ENCODE measurements around the gene DGKQ. TPM values are rescaled to one million over a fixed set of nuclear protein-coding genes. Genes with fewer than 3 reads are reported as not detected.

Gene DGKQ
- total and polyA plus RNA-seq, 2 of the 13 experiments (the other 11 are each of a cell fraction or from before 2014, with no cell fraction given): 4.5 to 7.2 TPM

DNA sequence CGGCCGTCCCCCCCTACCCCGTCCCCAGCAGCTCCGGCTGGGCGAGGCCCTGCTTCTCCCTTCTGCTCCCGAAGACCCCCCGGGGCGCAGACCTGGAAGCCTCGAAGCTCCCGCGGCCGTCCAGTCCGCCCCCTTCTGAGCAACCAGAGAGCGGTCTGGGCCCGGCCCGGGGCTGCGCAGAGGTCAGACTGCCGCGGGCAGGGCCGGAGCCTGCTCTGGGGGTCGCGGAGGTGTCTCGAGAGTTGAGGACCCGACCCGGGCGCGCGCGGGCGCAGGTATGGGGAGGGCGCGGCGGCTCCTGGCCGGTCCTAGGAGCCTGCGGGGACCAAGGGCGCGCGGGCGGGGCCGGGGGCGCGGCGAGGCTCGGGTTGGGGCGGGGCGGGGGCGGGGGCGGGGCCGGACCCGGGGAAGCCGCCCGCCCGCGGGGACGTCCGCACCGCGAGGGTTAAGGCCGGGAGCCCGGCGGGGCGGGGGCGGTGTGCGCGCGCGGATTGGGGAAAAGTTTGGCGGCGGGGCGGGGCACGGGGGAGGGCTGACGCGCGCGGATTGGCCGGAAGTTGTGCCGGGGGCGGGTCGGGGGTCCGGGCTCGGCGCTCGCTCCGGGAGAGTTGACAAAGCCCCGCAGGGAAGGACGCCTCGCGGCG lies 37.8 kb upstream of the DGKQ start, which contains the start of gene FGFRL1 (continued):
- TF ChIP-seq, protein P1, sequence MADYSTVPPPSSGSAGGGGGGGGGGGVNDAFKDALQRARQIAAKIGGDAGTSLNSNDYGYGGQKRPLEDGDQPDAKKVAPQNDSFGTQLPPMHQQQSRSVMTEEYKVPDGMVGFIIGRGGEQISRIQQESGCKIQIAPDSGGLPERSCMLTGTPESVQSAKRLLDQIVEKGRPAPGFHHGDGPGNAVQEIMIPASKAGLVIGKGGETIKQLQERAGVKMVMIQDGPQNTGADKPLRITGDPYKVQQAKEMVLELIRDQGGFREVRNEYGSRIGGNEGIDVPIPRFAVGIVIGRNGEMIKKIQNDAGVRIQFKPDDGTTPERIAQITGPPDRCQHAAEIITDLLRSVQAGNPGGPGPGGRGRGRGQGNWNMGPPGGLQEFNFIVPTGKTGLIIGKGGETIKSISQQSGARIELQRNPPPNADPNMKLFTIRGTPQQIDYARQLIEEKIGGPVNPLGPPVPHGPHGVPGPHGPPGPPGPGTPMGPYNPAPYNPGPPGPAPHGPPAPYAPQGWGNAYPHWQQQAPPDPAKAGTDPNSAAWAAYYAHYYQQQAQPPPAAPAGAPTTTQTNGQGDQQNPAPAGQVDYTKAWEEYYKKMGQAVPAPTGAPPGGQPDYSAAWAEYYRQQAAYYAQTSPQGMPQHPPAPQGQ (CRISPR knock-in tag; IDR thresholded peaks at IDR 0.05; ENCODE audit: borderline replicate concordance): no peak
- TF ChIP-seq NFIC (IDR thresholded peaks at IDR 0.05; ENCODE audit: low read length) (no peak), ZNF775 (CRISPR knock-in tag; IDR thresholded peaks at IDR 0.05; ENCODE audit: borderline replicate concordance) (no peak), ISL2 (CRISPR knock-in tag; IDR thresholded peaks at IDR 0.05) (no peak), GABPA (IDR thresholded peaks at IDR 0.05; ENCODE audit: low read depth, low read length) (no peak), GABPA (CRISPR knock-in tag; IDR thresholded peaks at IDR 0.05; ENCODE audit: low read depth) (0 out of 2 replicates have a peak, but pooled peaks have one; percentile 19), NR2F6 (IDR thresholded peaks at IDR 0.05) (no peak), NR2F6 (CRISPR knock-in tag; IDR thresholded peaks at IDR 0.05) (no peak), SMC3 (IDR thresholded peaks at IDR 0.05; ENCODE audit: low read length) (no peak), ZNF761 (CRISPR knock-in tag; conservative IDR thresholded peaks at IDR 0.05) (no peak), FOXO1 (CRISPR knock-in tag; IDR thresholded peaks at IDR 0.05) (no peak), POLR2A (IDR thresholded peaks at IDR 0.05; ENCODE audit: insufficient read depth in 1 of 2, low read depth in 2 of 2, low read length in 2 of 2) (0 out of 4 replicates have a peak, but pooled peaks of 1 of the 2 experiments have one; percentile 46), SP5 (CRISPR knock-in tag; IDR thresholded peaks at IDR 0.05; ENCODE audit: borderline replicate concordance, low read depth) (0 out of 2 replicates have a peak, but pooled peaks have one; percentile 18), PITX1 (CRISPR knock-in tag; IDR thresholded peaks at IDR 0.05) (no peak), ZNF816 (CRISPR knock-in tag; IDR thresholded peaks at IDR 0.05; ENCODE audit: borderline replicate concordance) (no peak), ZFP37 (CRISPR knock-in tag; IDR thresholded peaks at IDR 0.05; ENCODE audit: borderline replicate concordance) (no peak), SRY (CRISPR knock-in tag; IDR thresholded peaks at IDR 0.05) (no peak), ZFY (CRISPR knock-in tag; IDR thresholded peaks at IDR 0.05) (no peak), GABPB1 (CRISPR knock-in tag; IDR thresholded peaks at IDR 0.05) (peak; percentile 62)
- TF ChIP-seq, protein P2, sequence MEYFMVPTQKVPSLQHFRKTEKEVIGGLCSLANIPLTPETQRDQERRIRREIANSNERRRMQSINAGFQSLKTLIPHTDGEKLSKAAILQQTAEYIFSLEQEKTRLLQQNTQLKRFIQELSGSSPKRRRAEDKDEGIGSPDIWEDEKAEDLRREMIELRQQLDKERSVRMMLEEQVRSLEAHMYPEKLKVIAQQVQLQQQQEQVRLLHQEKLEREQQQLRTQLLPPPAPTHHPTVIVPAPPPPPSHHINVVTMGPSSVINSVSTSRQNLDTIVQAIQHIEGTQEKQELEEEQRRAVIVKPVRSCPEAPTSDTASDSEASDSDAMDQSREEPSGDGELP (IDR thresholded peaks at IDR 0.05; ENCODE audit: borderline replicate concordance, low read depth): no peak
- TF ChIP-seq, protein P3, sequence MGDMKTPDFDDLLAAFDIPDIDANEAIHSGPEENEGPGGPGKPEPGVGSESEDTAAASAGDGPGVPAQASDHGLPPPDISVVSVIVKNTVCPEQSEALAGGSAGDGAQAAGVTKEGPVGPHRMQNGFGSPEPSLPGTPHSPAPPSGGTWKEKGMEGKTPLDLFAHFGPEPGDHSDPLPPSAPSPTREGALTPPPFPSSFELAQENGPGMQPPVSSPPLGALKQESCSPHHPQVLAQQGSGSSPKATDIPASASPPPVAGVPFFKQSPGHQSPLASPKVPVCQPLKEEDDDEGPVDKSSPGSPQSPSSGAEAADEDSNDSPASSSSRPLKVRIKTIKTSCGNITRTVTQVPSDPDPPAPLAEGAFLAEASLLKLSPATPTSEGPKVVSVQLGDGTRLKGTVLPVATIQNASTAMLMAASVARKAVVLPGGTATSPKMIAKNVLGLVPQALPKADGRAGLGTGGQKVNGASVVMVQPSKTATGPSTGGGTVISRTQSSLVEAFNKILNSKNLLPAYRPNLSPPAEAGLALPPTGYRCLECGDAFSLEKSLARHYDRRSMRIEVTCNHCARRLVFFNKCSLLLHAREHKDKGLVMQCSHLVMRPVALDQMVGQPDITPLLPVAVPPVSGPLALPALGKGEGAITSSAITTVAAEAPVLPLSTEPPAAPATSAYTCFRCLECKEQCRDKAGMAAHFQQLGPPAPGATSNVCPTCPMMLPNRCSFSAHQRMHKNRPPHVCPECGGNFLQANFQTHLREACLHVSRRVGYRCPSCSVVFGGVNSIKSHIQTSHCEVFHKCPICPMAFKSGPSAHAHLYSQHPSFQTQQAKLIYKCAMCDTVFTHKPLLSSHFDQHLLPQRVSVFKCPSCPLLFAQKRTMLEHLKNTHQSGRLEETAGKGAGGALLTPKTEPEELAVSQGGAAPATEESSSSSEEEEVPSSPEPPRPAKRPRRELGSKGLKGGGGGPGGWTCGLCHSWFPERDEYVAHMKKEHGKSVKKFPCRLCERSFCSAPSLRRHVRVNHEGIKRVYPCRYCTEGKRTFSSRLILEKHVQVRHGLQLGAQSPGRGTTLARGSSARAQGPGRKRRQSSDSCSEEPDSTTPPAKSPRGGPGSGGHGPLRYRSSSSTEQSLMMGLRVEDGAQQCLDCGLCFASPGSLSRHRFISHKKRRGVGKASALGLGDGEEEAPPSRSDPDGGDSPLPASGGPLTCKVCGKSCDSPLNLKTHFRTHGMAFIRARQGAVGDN (CRISPR knock-in tag; IDR thresholded peaks at IDR 0.05): peak; percentile 6; the same call in 1 of the 2 replicates
- TF ChIP-seq, protein P4, sequence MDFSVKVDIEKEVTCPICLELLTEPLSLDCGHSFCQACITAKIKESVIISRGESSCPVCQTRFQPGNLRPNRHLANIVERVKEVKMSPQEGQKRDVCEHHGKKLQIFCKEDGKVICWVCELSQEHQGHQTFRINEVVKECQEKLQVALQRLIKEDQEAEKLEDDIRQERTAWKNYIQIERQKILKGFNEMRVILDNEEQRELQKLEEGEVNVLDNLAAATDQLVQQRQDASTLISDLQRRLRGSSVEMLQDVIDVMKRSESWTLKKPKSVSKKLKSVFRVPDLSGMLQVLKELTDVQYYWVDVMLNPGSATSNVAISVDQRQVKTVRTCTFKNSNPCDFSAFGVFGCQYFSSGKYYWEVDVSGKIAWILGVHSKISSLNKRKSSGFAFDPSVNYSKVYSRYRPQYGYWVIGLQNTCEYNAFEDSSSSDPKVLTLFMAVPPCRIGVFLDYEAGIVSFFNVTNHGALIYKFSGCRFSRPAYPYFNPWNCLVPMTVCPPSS (IDR thresholded peaks at IDR 0.05): no peak
- TF ChIP-seq, protein P5, sequence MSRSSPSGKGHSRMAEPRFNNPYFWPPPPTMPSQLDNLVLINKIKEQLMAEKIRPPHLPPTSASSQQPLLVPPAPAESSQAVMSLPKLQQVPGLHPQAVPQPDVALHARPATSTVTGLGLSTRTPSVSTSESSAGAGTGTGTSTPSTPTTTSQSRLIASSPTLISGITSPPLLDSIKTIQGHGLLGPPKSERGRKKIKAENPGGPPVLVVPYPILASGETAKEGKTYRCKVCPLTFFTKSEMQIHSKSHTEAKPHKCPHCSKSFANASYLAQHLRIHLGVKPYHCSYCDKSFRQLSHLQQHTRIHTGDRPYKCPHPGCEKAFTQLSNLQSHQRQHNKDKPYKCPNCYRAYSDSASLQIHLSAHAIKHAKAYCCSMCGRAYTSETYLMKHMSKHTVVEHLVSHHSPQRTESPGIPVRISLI (CRISPR knock-in tag; IDR thresholded peaks at IDR 0.05; ENCODE audit: borderline replicate concordance): no peak
